K562 (cell line): Measurements from ENCODE around the gene SMAGP. TPM values are rescaled to one million over a fixed set of nuclear protein-coding genes. Genes with fewer than 3 reads are reported as not detected.
A peak's percentile ranks its signal among the peaks of the same experiment; 100 is the strongest.

Experiments
- ATF3 ChIP-seq, 2 experiments: fragments of 450-650 bp in 1 of 2; sonication (generic) in 1 of 2; formaldehyde crosslinking in 1 of 2; IDR thresholded peaks in 1 of 2; conservative IDR thresholded peaks in 1 of 2; 2 replicates each; pipeline versions ENCODE4 v1.6.1 to v1.8.1; 2016 to 2023; ENCODE audit warnings: mild to moderate bottlenecking in 2 of 2, moderate library complexity in 2 of 2, inconsistent platforms in 1 of 2, missing genetic modification reagents in 1 of 2
- ATF7 ChIP-seq: fragments of 450-650 bp; IDR thresholded peaks from 2 replicates; pipeline ENCODE4 v1.7.1; 2014; ENCODE audit warnings: mild to moderate bottlenecking, moderate library complexity
- BACH1 ChIP-seq: fragments of 200-800 bp; sonication (Bioruptor generic); IDR thresholded peaks from 2 replicates; pipeline ENCODE4 v1.6.1; 2016; ENCODE audit warnings: missing genetic modification characterization, missing compliant biosample characterization
- DIDO1 ChIP-seq: fragments of 450-650 bp; IDR thresholded peaks from 2 replicates; pipeline ENCODE4 v1.6.1; 2016; ENCODE audit warnings: low read depth, missing biosample characterization, missing genetic modification characterization
- GABPA ChIP-seq: fragments of 200-800 bp; sonication (Bioruptor generic); conservative IDR thresholded peaks from 2 replicates; pipeline ENCODE4 v1.6.1; 2016; ENCODE audit warnings: low read depth, missing genetic modification characterization, missing compliant biosample characterization
- HDAC6 ChIP-seq: IDR thresholded peaks from 2 replicates; pipeline ENCODE4 v1.6.1; 2012; ENCODE audit warnings: low read depth, mild to moderate bottlenecking, control low read depth, inconsistent platforms, low read length, moderate library complexity
- HNRNPUL1 ChIP-seq: fragments of 200-400 bp; formaldehyde crosslinking; IDR thresholded peaks from 2 replicates; pipeline ENCODE4 v1.6.1; 2017; ENCODE audit warnings: low read length
- MCM3 ChIP-seq: fragments of 450-650 bp; IDR thresholded peaks from 2 replicates; pipeline ENCODE4 v1.6.1; 2016
- MLLT1 ChIP-seq, 2 experiments: fragments of 450-650 bp; IDR thresholded peaks; 2 replicates each; pipeline ENCODE4 v1.6.1; 2016
- MTF1 ChIP-seq: fragments of 250-450 bp; sonication (Bioruptor Pico); IDR thresholded peaks from 2 replicates; pipeline ENCODE4 v1.9.0; 2021; ENCODE audit warnings: moderate library complexity, mild to moderate bottlenecking, inconsistent platforms, borderline replicate concordance
- RBM14 ChIP-seq: fragments of 200-400 bp; formaldehyde crosslinking; IDR thresholded peaks from 2 replicates; pipeline ENCODE4 v1.6.1; 2018; ENCODE audit warnings: low read depth, mild to moderate bottlenecking, low read length, moderate library complexity, borderline replicate concordance; ENCODE audit not compliant: insufficient read depth
- SMAD3 ChIP-seq: fragments of 450-650 bp; formaldehyde crosslinking; conservative IDR thresholded peaks from 2 replicates; pipeline ENCODE4 v1.4.0; 2020; ENCODE audit warnings: mild to moderate bottlenecking
- SRSF3 ChIP-seq: fragments of 200-400 bp; formaldehyde crosslinking; IDR thresholded peaks from 2 replicates; pipeline ENCODE4 v1.6.1; 2016; ENCODE audit warnings: mild to moderate bottlenecking, low read length, moderate library complexity; ENCODE audit not compliant: insufficient read depth
- TARDBP ChIP-seq: fragments of 450-650 bp; IDR thresholded peaks from 2 replicates; pipeline ENCODE4 v1.6.1; 2016
- TCFL5 ChIP-seq: fragments of 250-450 bp; sonication (Bioruptor Pico); conservative IDR thresholded peaks from 2 replicates; pipeline ENCODE4 v1.6.1; 2021; ENCODE audit warnings: mild to moderate bottlenecking, moderate library complexity, matching md5 sums
- TOE1 ChIP-seq, 2 experiments: fragments of 450-650 bp in 1 of 2; sonication (generic) in 1 of 2; formaldehyde crosslinking in 1 of 2; IDR thresholded peaks; 2 replicates each; pipeline versions ENCODE4 v1.7.1 to v1.8.0; 2016 to 2022; ENCODE audit warnings: borderline replicate concordance in 2 of 2, mild to moderate bottlenecking in 2 of 2, antibody characterized with exemption in 1 of 2, inconsistent platforms in 1 of 2, low read depth in 1 of 2, missing genetic modification reagents in 1 of 2, moderate library complexity in 1 of 2
- VEZF1 ChIP-seq: fragments of 200-800 bp; sonication (Bioruptor generic); IDR thresholded peaks from 2 replicates; pipeline ENCODE4 v1.6.1; 2017; ENCODE audit warnings: missing genetic modification characterization, missing compliant biosample characterization
- ZBTB1 ChIP-seq: sonication (generic); formaldehyde crosslinking; IDR thresholded peaks from 2 replicates; pipeline ENCODE4 v1.8.1; 2023; ENCODE audit warnings: missing genetic modification reagents, low read depth, mild to moderate bottlenecking, borderline replicate concordance
- ZBTB33 ChIP-seq: sonication (generic); formaldehyde crosslinking; IDR thresholded peaks from 2 replicates; pipeline ENCODE4 v1.8.1; 2023; ENCODE audit warnings: mild to moderate bottlenecking, missing genetic modification reagents
- ZNF133 ChIP-seq: fragments of 250-450 bp; sonication (Bioruptor Pico); IDR thresholded peaks from 2 replicates; pipeline ENCODE4 v1.4.0; 2020; ENCODE audit warnings: mild to moderate bottlenecking
- ZNF324 ChIP-seq: fragments of 250-450 bp; sonication (Bioruptor Pico); IDR thresholded peaks from 2 replicates; pipeline ENCODE4 v1.4.0; 2020; ENCODE audit warnings: mild to moderate bottlenecking
- ZNF707 ChIP-seq: fragments of 250-450 bp; sonication (Bioruptor Pico); conservative IDR thresholded peaks from 2 replicates; pipeline ENCODE4 v1.8.0; 2022; ENCODE audit warnings: inconsistent platforms, mild to moderate bottlenecking, moderate library complexity
- ZNF79 ChIP-seq: fragments of 250-450 bp; sonication (Bioruptor Pico); IDR thresholded peaks from 2 replicates; pipeline ENCODE4 v1.4.0; 2020; ENCODE audit warnings: low read depth, mild to moderate bottlenecking, moderate library complexity
- polyA plus RNA-seq, 8 experiments: library from polyadenylated mRNA; depleted of rRNA in 4 of 8; stranded (reverse) in 5 of 8; unstranded in 3 of 8; fragments of >200 nt; fragmentation: Nextera tagmentation in 2 of 8; fragmentation: Illumina TruSeq in 1 of 8; extraction: Ambion mirVana in 2 of 8; extraction: Trizol in 1 of 8; gene quantifications; 2 replicates each; pipeline versions ENCODE4 v1.2.1 to v1.2.3, GENCODE V29; 2011 to 2014; ENCODE audit warnings: inconsistent platforms in 1 of 8, missing spikeins in 1 of 8
- total RNA-seq, 7 experiments: library from RNA; depleted of rRNA in 6 of 7; stranded (reverse); fragments of >200 nt in 6 of 7; fragmentation: Illumina TruSeq in 2 of 7; extraction: Trizol in 2 of 7; gene quantifications; 2 replicates each; pipeline versions ENCODE4 v1.2.1 to v1.2.3, GENCODE V29; 2011 to 2021; ENCODE audit warnings: low replicate concordance in 1 of 7

The SMAGP gene
- total and polyA plus RNA-seq, 9 of the 15 experiments (the other 6 are each of a cell fraction or from before 2014, with no cell fraction given) = 23.1 to 62.3 (median 29.9) TPM

- TF ChIP-seq ZBTB33 (CRISPR knock-in tag) = no peak
- no peak for TF ChIP-seq TARDBP
- TF ChIP-seq HNRNPUL1 = no peak
- no peak for TF ChIP-seq BACH1
- TF ChIP-seq MCM3 = no peak
- no peak for TF ChIP-seq ATF7
- no peak for TF ChIP-seq TOE1 (IDR thresholded peaks at IDR 0.05; ENCODE audit: borderline replicate concordance)
- no peak for TF ChIP-seq TOE1 (CRISPR knock-in tag; IDR thresholded peaks at IDR 0.05; ENCODE audit: borderline replicate concordance, low read depth)
- no peak for TF ChIP-seq SMAD3 (CRISPR knock-in tag)
- TF ChIP-seq ZNF133 (CRISPR knock-in tag) = no peak
- no peak for TF ChIP-seq TCFL5 (CRISPR knock-in tag)
- TF ChIP-seq RBM14 = no peak
- no peak for TF ChIP-seq MTF1
- TF ChIP-seq VEZF1 (CRISPR knock-in tag) = peak; percentile 86
- no peak for TF ChIP-seq HDAC6
- TF ChIP-seq GABPA (tag) = no peak
- no peak for TF ChIP-seq ZNF324 (CRISPR knock-in tag)
- TF ChIP-seq DIDO1 = no peak
- TF ChIP-seq MLLT1 (IDR thresholded peaks at IDR 0.05) = 0 out of 4 replicates have a peak, but pooled peaks of 1 of the 2 experiments have one; percentile 22
- no peak for TF ChIP-seq ATF3 (IDR thresholded peaks at IDR 0.05)
- TF ChIP-seq ATF3 (CRISPR knock-in tag; conservative IDR thresholded peaks at IDR 0.05) = no peak
- no peak for TF ChIP-seq SRSF3
- TF ChIP-seq ZBTB1 (CRISPR knock-in tag) = no peak
- TF ChIP-seq ZNF707 (CRISPR knock-in tag) = no peak
- TF ChIP-seq ZNF79 (CRISPR knock-in tag) = no peak
Observed at GRCh38 chr12:51217968-51218606, 52.1 kb downstream of the SMAGP start, which contains the start of gene POU6F1 (continued).
